Left renal cortex interstitium (tissue), 4 donors: ENCODE results near the gene SMG5. TPM values are rescaled to one million over a fixed set of nuclear protein-coding genes. Genes with fewer than 3 reads are reported as not detected.
"Not testable (repeated sequence)": the region's sequence is repeated elsewhere in the genome, so short reads cannot be mapped to it uniquely, and the experiment has no call there.

Source experiments
- DNase-seq, 4 donors: peaks; one replicate each; pipeline ENCODE4 v3.0.0-alpha.2; 2013; ENCODE audit warnings: low read depth in 4 of 4, low spot score in 2 of 4, missing footprints in 1 of 4
- polyA plus RNA-seq, 4 donors: library from polyadenylated mRNA; unstranded; fragments of 120-200 nt; gene quantifications; one replicate each; pipeline ENCODE4 v1.2.1, GENCODE V29; 2013; ENCODE audit not compliant: insufficient read length in 4 of 4

Gene SMG5
- 10 to 100 TPM; 54.5 to 76.2 (median 62.1) TPM for polyA plus RNA-seq

- peak; percentile 90 to 98 (median 96) for DNase-seq
Measured at GRCh38 chr1:156282479-156283222, at the start of gene SMG5. SMG5 (minus strand) TSS chr1:156282825; CDS start chr1:156282680, 145 bp downstream.

GRCh38 chr1:156323179-156323578, 40.6 kb upstream of the SMG5 start:
- not testable (repeated sequence) for DNase-seq

- DNase-seq = no peak
Measured at GRCh38 chr1:156320560-156320959, 37.9 kb upstream of the SMG5 start.

DNA sequence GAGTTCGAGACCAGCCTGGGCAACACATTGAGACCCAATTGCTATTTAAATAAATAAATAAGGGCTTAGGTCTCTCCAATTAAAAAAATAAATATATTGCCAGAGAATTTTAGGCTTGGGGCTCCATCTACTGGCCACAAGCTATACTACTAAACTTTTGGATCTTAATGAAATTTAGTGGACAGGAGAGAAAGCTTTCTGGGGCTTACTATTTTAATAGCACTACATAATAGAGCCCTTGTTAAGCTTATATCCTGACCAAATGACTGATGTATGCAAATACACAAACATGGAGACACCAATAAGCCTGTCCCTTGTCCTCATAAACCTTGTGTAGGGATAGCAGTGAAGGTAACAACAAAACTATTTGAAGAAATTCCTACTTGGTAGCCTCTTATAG, 37.0 kb upstream of the SMG5 start:
- DNase-seq = no peak

DNA sequence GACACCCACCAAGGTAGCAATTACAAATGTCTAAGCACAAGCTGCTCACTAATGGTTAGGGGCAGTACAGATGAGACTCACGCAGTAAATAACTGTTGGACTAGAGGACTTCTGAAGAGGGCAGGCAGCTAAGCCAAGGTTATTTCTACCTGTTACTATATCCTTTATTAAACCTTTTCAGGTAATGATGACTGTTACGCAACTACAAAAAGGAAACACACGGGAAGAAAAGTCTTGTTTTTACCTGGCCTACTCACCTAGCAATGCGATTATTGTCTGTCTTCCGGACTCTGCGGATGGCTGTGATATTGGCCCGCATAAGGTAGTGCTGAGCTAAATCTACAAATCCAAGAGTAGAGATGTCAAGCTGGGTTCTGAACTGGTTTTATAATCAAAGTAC, 34.3 kb upstream of the SMG5 start:
- no peak for DNase-seq

- no peak for DNase-seq
Measured at GRCh38 chr1:156310962-156311361, 28.3 kb upstream of the SMG5 start.

DNA sequence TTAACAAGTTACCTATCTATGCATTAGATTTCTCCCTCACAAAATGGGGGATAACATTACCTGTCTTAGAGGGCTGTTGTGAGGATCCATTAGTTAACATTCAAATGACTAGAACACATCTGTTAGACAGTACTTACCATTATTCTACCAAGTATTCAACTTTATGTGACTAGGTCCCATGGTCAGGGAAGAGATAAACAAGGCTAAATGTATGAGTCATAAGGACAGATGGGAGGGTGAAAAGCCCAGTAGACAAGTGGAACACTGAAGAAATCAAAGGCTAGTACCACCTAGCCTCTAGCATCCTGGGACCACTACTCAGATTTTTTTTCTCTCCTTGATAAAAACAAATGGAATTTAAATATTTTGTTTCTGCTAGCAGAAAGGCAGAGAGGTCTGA, 25.5 kb upstream of the SMG5 start:
- DNase-seq = no peak

GRCh38 chr1:156305215-156305614, 22.6 kb upstream of the SMG5 start:
- no peak for DNase-seq

DNA sequence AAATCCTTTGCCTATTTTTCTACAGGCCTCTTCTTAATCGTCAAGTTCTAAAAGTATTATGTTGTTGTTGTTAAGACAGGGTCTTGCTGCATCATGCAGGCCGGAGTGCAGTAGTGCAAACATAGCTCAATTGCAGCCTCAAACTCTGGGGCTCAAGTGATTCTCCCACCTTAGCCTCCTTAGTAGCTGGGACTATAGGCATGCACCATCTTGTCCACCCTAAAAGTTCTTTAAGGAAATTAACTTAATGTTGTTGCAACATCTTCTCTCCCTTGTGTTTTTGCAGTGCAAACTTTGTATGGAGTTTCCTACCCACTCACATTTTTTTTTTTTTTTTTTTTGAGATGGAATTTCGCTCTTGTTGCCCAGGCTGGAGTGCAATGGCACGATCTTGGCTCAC, 20.6 kb upstream of the SMG5 start:
- no peak for DNase-seq

GRCh38 chr1:156298852-156299357, 16.3 kb upstream of the SMG5 start, which contains the start of gene VHLL:
VHLL (minus strand) TSS chr1:156299307; CDS start chr1:156299189, 118 bp downstream.
- no peak for DNase-seq

GRCh38 chr1:156295391-156295947, 12.8 kb upstream of the SMG5 start, which contains the start of gene GLMP:
GLMP (minus strand) TSS chr1:156295679; CDS start chr1:156295645, 34 bp downstream.
- peak in 2 of 4 donors; percentile 59 for DNase-seq

DNA sequence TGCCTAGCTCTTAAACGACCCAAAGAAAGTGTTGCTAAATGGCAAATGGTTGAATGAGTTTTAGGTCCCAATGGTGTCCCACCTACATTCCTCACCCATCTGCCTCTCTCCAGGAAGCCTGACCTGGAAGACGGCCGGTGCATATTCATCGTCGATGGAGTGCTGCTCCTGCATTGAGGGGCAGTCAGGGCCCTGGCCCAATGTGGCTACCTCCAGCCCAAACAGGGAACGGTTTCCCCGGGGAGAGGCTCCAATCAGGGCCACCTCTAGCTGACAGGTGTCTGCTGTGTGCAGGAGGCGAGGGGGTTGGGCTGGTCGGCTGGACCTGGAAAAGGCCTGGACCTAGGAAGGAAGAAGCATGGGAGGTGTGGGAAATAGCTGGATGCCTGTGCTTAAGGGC, 11.3 kb upstream of the SMG5 start:
- DNase-seq = no peak

DNA sequence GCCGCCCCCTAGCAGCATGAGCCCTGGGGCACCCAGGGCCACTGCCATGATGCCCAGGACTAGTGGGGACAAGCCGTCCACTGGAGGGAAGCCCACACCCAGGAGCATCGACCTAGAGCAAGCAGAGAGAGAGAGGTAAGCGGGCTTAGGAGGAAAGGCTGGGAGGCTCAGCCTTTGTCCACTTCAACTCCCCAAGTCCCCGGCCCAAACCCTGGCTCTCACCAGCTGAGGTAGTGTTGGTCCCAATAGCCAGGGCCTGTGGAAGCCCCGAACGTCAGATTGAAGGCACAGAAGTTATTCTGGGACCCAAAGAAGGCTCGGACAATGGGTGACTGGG, 10.4 kb upstream of the SMG5 start:
- DNase-seq = no peak

DNA sequence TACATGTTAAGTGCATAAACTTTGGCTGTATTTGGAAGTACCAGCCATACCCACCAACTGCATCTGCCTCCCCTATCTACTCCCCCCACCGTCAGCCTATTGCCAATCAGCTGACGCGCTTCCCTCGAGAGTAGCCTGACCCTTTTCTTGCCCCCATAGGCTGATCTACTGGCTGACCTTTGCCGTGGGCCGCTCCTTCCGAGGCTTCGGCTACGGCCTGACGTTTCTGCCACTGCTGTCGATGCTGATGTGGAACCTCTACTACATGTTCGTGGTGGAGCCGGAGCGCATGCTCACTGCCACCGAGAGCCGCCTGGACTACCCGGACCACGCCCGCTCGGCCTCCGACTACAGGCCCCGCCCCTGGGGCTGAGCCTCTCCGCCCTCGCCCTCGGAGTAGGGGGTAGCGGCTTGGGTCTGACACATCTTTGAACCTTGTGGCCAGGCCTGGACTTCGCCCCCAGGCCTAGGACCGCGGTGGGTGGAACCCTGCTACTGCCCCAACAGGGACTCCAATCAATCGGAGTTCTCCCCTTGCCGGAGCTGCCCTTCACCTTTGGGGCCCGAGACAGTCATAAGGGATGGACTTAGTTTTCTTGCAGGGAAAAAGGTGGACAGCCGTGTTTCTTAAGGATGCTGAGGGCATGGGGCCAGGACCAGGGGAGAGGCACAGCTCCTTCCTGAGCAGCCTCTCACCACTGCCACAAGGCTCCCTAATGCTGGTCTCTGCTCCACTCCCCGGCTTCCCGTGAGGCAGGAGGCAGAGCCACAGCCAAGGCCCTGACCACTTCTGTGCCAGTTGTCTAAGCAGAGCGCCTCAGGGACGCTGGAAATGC, 8.8 kb upstream of the SMG5 start:
- peak in 3 of 4 donors; percentile 46 to 71 (median 52) for DNase-seq

- no peak for DNase-seq
Measured at GRCh38 chr1:156289857-156290256, 7.2 kb upstream of the SMG5 start.

DNA sequence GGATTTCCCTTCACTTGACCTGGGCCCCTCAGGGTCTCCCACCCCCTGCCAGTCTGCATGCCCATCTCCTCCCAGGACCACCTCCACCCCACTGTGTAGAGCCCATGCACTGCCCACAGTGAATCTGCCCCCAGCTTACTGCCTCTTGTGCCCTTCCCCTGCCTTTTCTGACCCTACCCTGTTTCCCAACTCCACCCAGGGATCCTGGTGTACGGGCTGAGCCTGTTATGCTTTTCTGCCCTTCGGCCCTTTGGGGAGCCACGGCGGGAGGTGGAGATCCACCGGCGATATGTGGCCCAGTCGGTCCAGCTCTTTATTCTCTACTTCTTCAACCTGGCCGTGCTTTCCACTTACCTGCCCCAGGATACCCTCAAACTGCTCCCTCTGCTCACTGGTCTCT, 3.4 kb upstream of the SMG5 start:
- no peak for DNase-seq

DNA sequence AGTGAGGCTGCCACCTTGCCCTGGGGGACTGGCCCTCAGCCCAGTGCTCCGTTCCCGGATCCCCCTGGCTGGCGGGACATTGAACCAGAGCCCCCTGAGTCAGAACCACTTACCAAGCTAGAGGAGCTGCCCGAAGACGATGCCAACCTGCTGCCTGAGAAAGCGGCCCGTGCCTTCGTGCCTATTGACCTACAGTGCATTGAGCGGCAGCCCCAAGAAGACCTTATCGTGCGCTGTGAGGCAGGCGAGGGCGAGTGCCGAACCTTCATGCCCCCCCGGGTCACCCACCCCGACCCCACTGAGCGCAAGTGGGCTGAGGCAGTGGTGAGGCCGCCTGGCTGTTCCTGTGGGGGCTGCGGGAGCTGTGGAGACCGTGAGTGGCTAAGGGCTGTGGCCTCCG, 2.8 kb upstream of the SMG5 start:
- DNase-seq = no peak

GRCh38 chr1:156284757-156285156, 2.1 kb upstream of the SMG5 start:
- no peak for DNase-seq

DNA sequence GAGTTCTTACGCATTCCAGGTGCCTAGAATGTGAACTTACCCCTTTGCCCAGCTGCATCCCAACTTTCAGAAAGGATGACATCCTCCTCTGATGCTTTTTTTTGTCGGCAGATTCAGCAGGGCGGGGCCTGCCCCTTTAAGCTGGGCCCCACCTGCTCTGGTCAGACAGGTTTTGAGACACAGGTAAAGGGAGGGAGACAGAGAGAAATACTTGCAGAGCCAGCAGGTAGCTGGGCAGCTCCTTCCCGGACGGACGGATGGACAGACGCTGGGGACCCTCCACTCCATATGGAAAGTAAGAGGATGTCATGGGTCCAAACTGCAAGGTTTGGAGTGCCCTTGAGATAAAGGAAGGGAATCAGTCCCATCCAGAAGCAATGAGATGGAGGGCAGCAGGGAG, 1.5 kb upstream of the SMG5 start, which contains the start of gene TMEM79:
TSS of gene TMEM79 (plus strand) at position 214 of the 400 bp plus-strand sequence. CDS start 902 bp downstream, outside the sequence.
- DNase-seq = no peak

- DNase-seq = no peak
Measured at GRCh38 chr1:156283521-156283920, 896 bp upstream of the SMG5 start.
